Endothelial cell of umbilical vein (primary cell): ENCODE data around the gene KIFC1. TPM values are rescaled to one million over a fixed set of nuclear protein-coding genes. Genes with fewer than 3 reads are reported as not detected.
A peak's percentile ranks its signal among the peaks of the same experiment; 100 is the strongest.

Experiments
- BruUV-seq: library from RNA; stranded (reverse); fragments of 400-500 nt; replicated peaks from 2 replicates; lab custom pipeline; 2021; lab: Mats Ljungman, UMichigan
- CTCF ChIA-PET: fragments of 300-600, 350-600 bp; sonication (Branson Sonifier 250); formaldehyde crosslinking; loops from one replicate; lab custom pipeline; 2021; ENCODE audit warnings: antibody characterized with exemption, inconsistent platforms; lab: Charles Lee
- POLR2A ChIA-PET: fragments of 300-600, 350-600 bp; sonication (Branson Sonifier 250); formaldehyde crosslinking; loops from one replicate; lab custom pipeline; 2021; ENCODE audit warnings: antibody characterized with exemption, inconsistent platforms; lab: Charles Lee
- DNase-seq: peaks from one replicate; pipeline ENCODE4 v3.0.0-alpha.2; 2011; ENCODE audit warnings: low read depth, low spot score
- FAIRE-seq: peaks from 2 replicates; lab custom pipeline; 2011; peaks lifted over from hg19 to GRCh38; lab: Jason Lieb, UNC
- H2AFZ ChIP-seq: 2 replicates; pipeline ENCODE4 v1.6.0; 2012; ENCODE audit warnings: low read depth, low read length, control low read depth, inconsistent platforms
- H3K27ac ChIP-seq: 2 replicates; pipeline ENCODE4 v1.5.1; 2011; ENCODE audit warnings: low read depth, mild to moderate bottlenecking, control low read depth, low read length, moderate library complexity; ENCODE audit not compliant: insufficient read depth
- H3K27me3 ChIP-seq, 2 experiments: 2 replicates each; pipeline versions ENCODE4 v1.6.0 to v1.6.1; 2011; ENCODE audit warnings: low read length in 2 of 2, mixed read lengths in 1 of 2; ENCODE audit not compliant: control insufficient read depth in 2 of 2, insufficient read depth in 2 of 2
- H3K36me3 ChIP-seq, 2 experiments: 2 replicates in 1 of 2; 3 replicates in 1 of 2; pipeline ENCODE4 v1.5.1; 2011; ENCODE audit warnings: low read length in 2 of 2, mild to moderate bottlenecking in 1 of 2, moderate library complexity in 1 of 2; ENCODE audit not compliant: control insufficient read depth in 2 of 2, insufficient read depth in 2 of 2; ENCODE audit errors: extremely low read depth in 1 of 2
- H3K4me1 ChIP-seq: 3 replicates; pipeline ENCODE4 v1.5.1; 2011; ENCODE audit warnings: mild to moderate bottlenecking, low read length; ENCODE audit not compliant: control insufficient read depth, insufficient read depth; ENCODE audit errors: extremely low read depth
- H3K4me2 ChIP-seq: 2 replicates; pipeline ENCODE4 v1.6.1; 2011; ENCODE audit warnings: low read length, control low read depth, mixed read lengths; ENCODE audit not compliant: insufficient read depth
- H3K4me3 ChIP-seq, 3 experiments: fragments of 200-600 bp in 1 of 3; sonication (generic), shearing (Covaris generic) in 1 of 3; replicated peaks in 1 of 3; 2 replicates each; pipeline ENCODE4 v1.5.1; 2011 to 2016; ENCODE audit warnings: control low read depth in 3 of 3, low read length in 3 of 3, mild to moderate bottlenecking in 2 of 3, inconsistent platforms in 1 of 3, low read depth in 1 of 3, moderate library complexity in 1 of 3; ENCODE audit not compliant: insufficient read depth in 1 of 3
- H3K79me2 ChIP-seq: 2 replicates; pipeline ENCODE4 v1.6.0; 2012; ENCODE audit warnings: low read length, inconsistent platforms; ENCODE audit not compliant: control insufficient read depth, insufficient read depth
- H3K9ac ChIP-seq: replicated peaks from 2 replicates; pipeline ENCODE3; 2011; ENCODE audit warnings: low read length, control low read depth; ENCODE audit not compliant: insufficient read depth; ENCODE audit errors: extremely low read depth
- H3K9me1 ChIP-seq: replicated peaks from 3 replicates; pipeline ENCODE4 v1.6.0; 2011; ENCODE audit warnings: mild to moderate bottlenecking, low read length; ENCODE audit not compliant: control insufficient read depth, insufficient read depth; ENCODE audit errors: extremely low read depth
- H3K9me3 ChIP-seq: replicated peaks from 2 replicates; pipeline ENCODE4 v1.5.1; 2012; ENCODE audit warnings: low read length, inconsistent platforms; ENCODE audit not compliant: control insufficient read depth, insufficient read depth
- H4K20me1 ChIP-seq: replicated peaks from 2 replicates; pipeline ENCODE3; 2011; ENCODE audit warnings: mild to moderate bottlenecking, low read length; ENCODE audit not compliant: control insufficient read depth, insufficient read depth; ENCODE audit errors: extremely low read depth
- FOS ChIP-seq: IDR thresholded peaks from 2 replicates; pipeline ENCODE4 v1.6.1; 2011; ENCODE audit warnings: mild to moderate bottlenecking, low read length, moderate library complexity, borderline replicate concordance; ENCODE audit not compliant: insufficient read depth
- JUN ChIP-seq: IDR thresholded peaks from 2 replicates; pipeline ENCODE4 v1.6.1; 2011; ENCODE audit warnings: borderline replicate concordance, low read depth; ENCODE audit not compliant: insufficient read length, insufficient read depth
- MYC ChIP-seq: IDR thresholded peaks from one replicate; pipeline ENCODE4 v1.6.1; 2011; ENCODE audit warnings: mild to moderate bottlenecking, low read depth, low read length
- POLR2A ChIP-seq: IDR thresholded peaks from 2 replicates; pipeline ENCODE4 v1.6.1; 2012; ENCODE audit warnings: low read depth, mild to moderate bottlenecking, control low read depth, low read length
- dilution Hi-C: fragments of 300-500 bp; cut with MboI; formaldehyde crosslinking; loops from one replicate; pipeline ENCODE4 v1.15.0; 2019; ENCODE audit warnings: low sequenced_read_pairs; ENCODE audit not compliant: extremely low pct_ligation_motif_present
- intact Hi-C: fragments of 100-400 bp; cut with micrococcal nuclease; formaldehyde crosslinking; loops from one replicate; pipeline ENCODE4 v1.10.0; 2022
- polyA plus RNA-seq, 4 experiments: library from polyadenylated mRNA; depleted of rRNA in 3 of 4; stranded (reverse) in 3 of 4; unstranded in 1 of 4; fragments of >200 nt; gene quantifications; 2 replicates each; pipeline versions ENCODE4 v1.2.1 to v1.2.3, GENCODE V29; 2011 to 2012; ENCODE audit warnings: missing spikeins in 1 of 4
- total RNA-seq: library from RNA; stranded (reverse); gene quantifications from 2 replicates; pipeline ENCODE4 v1.2.3, GENCODE V29; 2021
- TF ChIP-seq, protein P1 (sequence below), 2 donors: IDR thresholded peaks; 1 replicate in 1 of 2; 2 replicates in 1 of 2; pipeline ENCODE4 v1.5.1; 2011; ENCODE audit warnings: low read length in 2 of 2, mild to moderate bottlenecking in 2 of 2, moderate library complexity in 2 of 2, control low read depth in 1 of 2, inconsistent platforms in 1 of 2, low read depth in 1 of 2; ENCODE audit not compliant: insufficient read depth in 1 of 2; ENCODE audit errors: extremely low read depth in 1 of 2
- TF ChIP-seq, protein P2 (sequence below): IDR thresholded peaks from 2 replicates; pipeline ENCODE4 v1.6.1; 2011; ENCODE audit not compliant: insufficient read depth, insufficient read length

Gene KIFC1
- total and polyA plus RNA-seq, 2 donors (not counting 3 experiments of a cell fraction or from before 2014, with no cell fraction given), result 39.3 to 63.4 TPM

DNA sequence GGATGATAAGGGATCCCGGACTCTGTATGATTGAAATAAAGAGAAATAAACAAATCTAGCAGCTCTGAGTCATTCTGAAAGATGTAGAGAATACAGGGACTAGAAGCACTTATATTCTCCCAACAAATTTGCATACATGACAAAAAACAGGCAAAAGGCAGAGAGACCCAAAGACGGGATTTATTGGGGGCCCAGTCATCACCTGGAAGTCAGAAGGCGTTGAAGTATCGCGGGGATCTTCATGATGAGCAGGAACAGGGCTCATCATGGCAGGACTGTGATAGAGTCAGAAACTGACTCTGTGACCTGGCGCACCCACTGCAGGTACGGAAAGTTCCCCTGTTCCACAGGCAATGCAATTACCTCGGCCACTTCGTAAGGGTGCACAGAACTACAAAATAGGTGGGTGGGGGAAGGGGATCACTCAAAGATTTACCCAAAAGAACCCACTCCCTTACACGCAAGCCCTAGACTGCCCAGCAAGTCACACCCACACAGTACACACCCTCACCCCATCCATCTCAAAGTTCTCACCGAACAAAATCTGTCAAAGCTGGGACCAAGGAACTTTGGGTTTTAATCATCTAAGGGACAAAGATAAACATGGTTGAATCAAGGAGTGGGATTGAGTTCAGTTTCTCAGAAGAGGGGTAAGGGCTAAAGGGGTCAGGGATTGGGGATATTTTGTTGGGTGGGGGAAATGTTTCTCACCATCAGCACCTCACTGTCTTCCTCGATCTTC, 24.9 kb downstream of the KIFC1 start:
- Histone ChIP-seq H4K20me1 (no peaks in the 10 kb centered on the region), H3K27me3 (peaks cover under 1 to 3% of the 10 kb centered on the region in 2 experiments), H2AFZ (no peak overlapping the region), H3K4me3 (peak overlapping the region in 2 of 3 experiments; percentile 50 to 63), H3K4me2 (peak overlapping the region; percentile 70), H3K9me3 (no peaks in the 10 kb centered on the region), H3K9me1 (no peaks in the 10 kb centered on the region), H3K9ac (no peak overlapping the region), H3K36me3 (peaks cover 0 to 22% of the 10 kb centered on the region in 2 experiments), H3K27ac (no peak overlapping the region), H3K79me2 (peaks cover 12% of the 10 kb centered on the region), H3K4me1 (peaks cover 21% of the 10 kb centered on the region)
- no peak for FAIRE-seq
- no TSS peak for BruUV-seq
- TF ChIP-seq, protein P1, sequence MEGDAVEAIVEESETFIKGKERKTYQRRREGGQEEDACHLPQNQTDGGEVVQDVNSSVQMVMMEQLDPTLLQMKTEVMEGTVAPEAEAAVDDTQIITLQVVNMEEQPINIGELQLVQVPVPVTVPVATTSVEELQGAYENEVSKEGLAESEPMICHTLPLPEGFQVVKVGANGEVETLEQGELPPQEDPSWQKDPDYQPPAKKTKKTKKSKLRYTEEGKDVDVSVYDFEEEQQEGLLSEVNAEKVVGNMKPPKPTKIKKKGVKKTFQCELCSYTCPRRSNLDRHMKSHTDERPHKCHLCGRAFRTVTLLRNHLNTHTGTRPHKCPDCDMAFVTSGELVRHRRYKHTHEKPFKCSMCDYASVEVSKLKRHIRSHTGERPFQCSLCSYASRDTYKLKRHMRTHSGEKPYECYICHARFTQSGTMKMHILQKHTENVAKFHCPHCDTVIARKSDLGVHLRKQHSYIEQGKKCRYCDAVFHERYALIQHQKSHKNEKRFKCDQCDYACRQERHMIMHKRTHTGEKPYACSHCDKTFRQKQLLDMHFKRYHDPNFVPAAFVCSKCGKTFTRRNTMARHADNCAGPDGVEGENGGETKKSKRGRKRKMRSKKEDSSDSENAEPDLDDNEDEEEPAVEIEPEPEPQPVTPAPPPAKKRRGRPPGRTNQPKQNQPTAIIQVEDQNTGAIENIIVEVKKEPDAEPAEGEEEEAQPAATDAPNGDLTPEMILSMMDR (IDR thresholded peaks at IDR 0.05; ENCODE audit: extremely low read depth in 1 of 2, insufficient read depth in 1 of 2, low read depth in 1 of 2, low read length in 2 of 2), result no peak
- TF ChIP-seq, protein P2, sequence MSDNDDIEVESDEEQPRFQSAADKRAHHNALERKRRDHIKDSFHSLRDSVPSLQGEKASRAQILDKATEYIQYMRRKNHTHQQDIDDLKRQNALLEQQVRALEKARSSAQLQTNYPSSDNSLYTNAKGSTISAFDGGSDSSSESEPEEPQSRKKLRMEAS, result no peak
- TF ChIP-seq JUN (no peak), MYC (no peak), FOS (no peak), POLR2A (no peak)
- dilution Hi-C loops, result no loop called here
- ChIA-PET POLR2A (no interaction called here), CTCF (interaction anchor here (4.7 kb wide), 1 partner anchor 9 kb away, joined by 14 read pairs; no protein-coding TSS in a partner anchor)
- no peak for DNase-seq
- intact Hi-C loops, result loop anchor here (1.0 to 10.0 kb wide), 2 partner anchors 9 to 442 kb away; no protein-coding TSS in a partner anchor
